Pancreas (tissue), 10 donors: ENCODE measurements around the gene NPTX1. TPM values are rescaled to one million over a fixed set of nuclear protein-coding genes. Genes with fewer than 3 reads are reported as not detected.

Experiments used
- ATAC-seq, 4 donors: fragments of 200-7000 bp; cut with Tn5 transposase; one replicate each; pipeline versions ENCODE4 v1.8.0 to v1.9.1; 2020; ENCODE audit warnings: mild to moderate bottlenecking in 4 of 4, moderate library complexity in 4 of 4
- DNase-seq, 6 donors: peaks; one replicate each; pipeline ENCODE4 v3.0.0-alpha.2; 2020
- FAIRE-seq: peaks from 2 replicates; lab custom pipeline; 2012; peaks lifted over from hg19 to GRCh38; lab: Jason Lieb, UNC
- H3K27ac ChIP-seq, 4 donors: fragments of 200-600 bp; sonication (generic); 1 replicate in 3 of 4; 2 replicates in 1 of 4; pipeline versions ENCODE4 v1.5.0 to v1.8.0; 2020
- H3K27me3 ChIP-seq, 4 donors: fragments of 200-600 bp; one replicate each; pipeline ENCODE4 v1.8.0; 2021
- H3K36me3 ChIP-seq, 3 donors: fragments of 200-600 bp; sonication (generic) in 1 of 3; one replicate each; pipeline versions ENCODE4 v1.5.0 to v1.8.0; 2020 to 2021
- H3K4me1 ChIP-seq, 3 donors: fragments of 200-600 bp; one replicate each; pipeline ENCODE4 v1.8.0; 2021
- H3K4me3 ChIP-seq, 4 donors: fragments of 200-600 bp; sonication (generic) in 2 of 4; one replicate each; pipeline versions ENCODE4 v1.5.0 to v1.8.0; 2020 to 2021
- H3K9me3 ChIP-seq, 4 donors: fragments of 200-600 bp; one replicate each; pipeline ENCODE4 v1.8.0; 2021
- WGBS, 2 donors: extraction: QIAGEN DNeasy Blood & Tissue Kit; methylation state at CpG; one replicate each; pipeline ENCODE4 v1.1.7; 2013; 5-methylcytosine and 5-hydroxymethylcytosine counted together
- intact Hi-C, 3 donors: fragments of 100-400 bp; cut with DNase I; formaldehyde crosslinking; loops; one replicate each; pipeline versions ENCODE4 v1.11.1 to v1.14.2; 2022
- polyA plus RNA-seq, 2 donors: library from polyadenylated mRNA; stranded (reverse); fragments of 200-250 nt; gene quantifications; one replicate each; pipeline ENCODE4 v1.2.3, GENCODE V29; 2013
- total RNA-seq, 6 donors: library from RNA; stranded (reverse); fragmentation: NEBNext Ultra II Directional in 4 of 6; extraction: Animal tissue kit (Norgen Biotek cat#: 25700) in 4 of 6; gene quantifications; one replicate each; pipeline versions ENCODE4 v1.2.1 to v1.2.4, GENCODE V29; 2021 to 2023
- TF ChIP-seq, protein P1 (sequence below), 4 donors: fragments of 200-600 bp; sonication (generic) in 3 of 4; IDR thresholded peaks; one replicate each; pipeline versions ENCODE4 v1.5.0 to v1.8.0; 2021; ENCODE audit warnings: antibody characterized with exemption in 4 of 4
- donor health status: healthy with polysubstance abuse.
- donor health status: DM: no; HTN: no; CAD: no; lungs with moderate emphysema.
- donor health status: DM: no; HTN: no; CAD: no.
- donor health status: control.
- donor health status: control.
- donor health status: Bipolar disorder and iron deficiency.
- donor health status: DM: yes; HTN: yes; CAD: no.
- donor health status: DM: no; HTN: no; CAD: no.
- donor health status: DM: no; HTN: no; CAD: no.
- donor health status: DM: yes; HTN: yes; CAD: no.

NPTX1 gene
- total and polyA plus RNA-seq, 8 donors = 0.04 to 1.1 (median 0.19) TPM; not detected in 1

DNA sequence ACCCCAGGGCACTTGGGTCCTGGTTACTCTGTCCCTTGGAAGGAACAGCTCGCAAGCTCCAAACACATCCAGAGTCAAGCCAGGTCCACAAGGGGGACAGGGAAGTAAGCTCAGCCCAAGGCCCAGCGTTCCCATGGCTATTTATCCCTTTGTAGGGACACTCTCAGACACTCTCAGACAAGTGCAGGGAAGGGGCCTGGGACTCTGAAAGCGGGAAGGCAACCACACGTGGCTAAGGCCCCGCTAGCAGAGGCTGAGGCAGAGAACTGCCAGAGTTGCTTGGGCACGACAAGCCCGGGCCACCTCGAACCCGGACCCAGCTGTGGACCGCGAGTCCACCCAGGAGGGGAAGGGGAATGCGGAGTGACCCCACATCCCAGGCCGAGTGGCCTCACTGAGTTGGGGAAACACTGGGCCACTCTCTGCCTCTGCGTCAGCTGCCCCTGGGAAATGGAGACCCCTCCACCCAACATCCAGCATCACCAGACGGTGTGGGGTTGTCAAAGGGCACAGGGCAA, 10.2 kb downstream of the NPTX1 start:
- FAIRE-seq = no peak
- Histone ChIP-seq H3K27ac (no peak overlapping the region), H3K36me3 (no peaks in the 10 kb centered on the region), H3K27me3 (no peaks in the 10 kb centered on the region), H3K4me3 (no peak overlapping the region), H3K9me3 (no peaks in the 10 kb centered on the region), H3K4me1 (no peaks in the 10 kb centered on the region)
- peak in 1 of 6 donors; percentile 37 for DNase-seq
- WGBS, 2 donors = 61 to 71% methylated on average over 15 of the region's 15 CpGs
- ATAC-seq = no peak
- intact Hi-C loops = no loop called here
- TF ChIP-seq, protein P1, sequence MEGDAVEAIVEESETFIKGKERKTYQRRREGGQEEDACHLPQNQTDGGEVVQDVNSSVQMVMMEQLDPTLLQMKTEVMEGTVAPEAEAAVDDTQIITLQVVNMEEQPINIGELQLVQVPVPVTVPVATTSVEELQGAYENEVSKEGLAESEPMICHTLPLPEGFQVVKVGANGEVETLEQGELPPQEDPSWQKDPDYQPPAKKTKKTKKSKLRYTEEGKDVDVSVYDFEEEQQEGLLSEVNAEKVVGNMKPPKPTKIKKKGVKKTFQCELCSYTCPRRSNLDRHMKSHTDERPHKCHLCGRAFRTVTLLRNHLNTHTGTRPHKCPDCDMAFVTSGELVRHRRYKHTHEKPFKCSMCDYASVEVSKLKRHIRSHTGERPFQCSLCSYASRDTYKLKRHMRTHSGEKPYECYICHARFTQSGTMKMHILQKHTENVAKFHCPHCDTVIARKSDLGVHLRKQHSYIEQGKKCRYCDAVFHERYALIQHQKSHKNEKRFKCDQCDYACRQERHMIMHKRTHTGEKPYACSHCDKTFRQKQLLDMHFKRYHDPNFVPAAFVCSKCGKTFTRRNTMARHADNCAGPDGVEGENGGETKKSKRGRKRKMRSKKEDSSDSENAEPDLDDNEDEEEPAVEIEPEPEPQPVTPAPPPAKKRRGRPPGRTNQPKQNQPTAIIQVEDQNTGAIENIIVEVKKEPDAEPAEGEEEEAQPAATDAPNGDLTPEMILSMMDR (IDR thresholded peaks at IDR 0.05) = no peak

GRCh38 chr17:80465327-80465974, 11.0 kb downstream of the NPTX1 start:
- TF ChIP-seq, protein P1 (IDR thresholded peaks at IDR 0.05) = no peak
- Histone ChIP-seq H3K4me1 (no peaks in the 10 kb centered on the region), H3K27me3 (no peaks in the 10 kb centered on the region), H3K4me3 (no peak overlapping the region), H3K9me3 (no peaks in the 10 kb centered on the region), H3K27ac (no peak overlapping the region), H3K36me3 (no peaks in the 10 kb centered on the region)
- intact Hi-C loops = no loop called here
- peak in 1 of 6 donors; percentile 27 for DNase-seq
- 71 to 73% methylated on average over 20 of the region's 20 CpGs for WGBS, 2 donors
- ATAC-seq = no peak
- no peak for FAIRE-seq

GRCh38 chr17:80464486-80464885, 11.9 kb downstream of the NPTX1 start:
- 74 to 80% methylated on average over 8 of the region's 8 CpGs for WGBS, 2 donors

GRCh38 chr17:80463784-80464400, 12.5 kb downstream of the NPTX1 start:
- Histone ChIP-seq H3K27ac (no peak overlapping the region), H3K9me3 (no peaks in the 10 kb centered on the region), H3K36me3 (no peaks in the 10 kb centered on the region), H3K4me1 (no peaks in the 10 kb centered on the region), H3K27me3 (no peaks in the 10 kb centered on the region), H3K4me3 (no peak overlapping the region)
- FAIRE-seq (no peak), DNase-seq (peak in 1 of 6 donors; percentile 43), ATAC-seq (no peak)
- WGBS, 2 donors = 59 to 60% methylated on average over 13 of the region's 13 CpGs
- TF ChIP-seq, protein P1 (IDR thresholded peaks at IDR 0.05) = no peak
- intact Hi-C loops = no loop called here

More at GRCh38 chr17:80464486-80464885, 11.9 kb downstream of the NPTX1 start:
- ATAC-seq (no peak), FAIRE-seq (no peak), DNase-seq (peak in 2 of 6 donors; percentile 13 to 42)
- intact Hi-C loops = no loop called here
- no peaks in the 10 kb centered on the region for H3K27me3 ChIP-seq
- TF ChIP-seq, protein P1 (IDR thresholded peaks at IDR 0.05) = no peak
- no peaks in the 10 kb centered on the region for H3K36me3 ChIP-seq
- H3K9me3 ChIP-seq = no peaks in the 10 kb centered on the region
- no peak overlapping the region for H3K4me3 ChIP-seq
- no peaks in the 10 kb centered on the region for H3K4me1 ChIP-seq
- H3K27ac ChIP-seq = no peak overlapping the region
